ENCODE results near the gene THBS3.

DNA sequence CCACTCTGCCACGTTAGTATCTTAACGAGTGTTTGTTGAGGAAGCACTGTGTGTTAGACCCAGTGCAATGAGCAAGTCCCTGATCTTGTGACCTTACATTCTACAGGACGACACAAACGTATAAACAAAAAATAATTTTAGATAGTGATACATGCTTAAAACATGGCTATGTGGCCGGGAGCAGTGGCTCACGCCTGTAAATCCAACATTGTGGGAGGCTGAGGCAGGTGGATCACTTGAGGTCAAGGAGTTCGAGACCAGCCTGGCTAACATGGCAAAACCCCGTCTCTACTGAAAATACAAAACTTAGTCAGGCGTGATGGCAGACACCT is 20.4 kb upstream of the THBS3 start:
- TF ChIP-seq CTCF (conservative IDR thresholded peaks at IDR 0.05; ENCODE audit: low read length): no peak
- no peak for TF ChIP-seq EZH2phosphoT487 (IDR thresholded peaks at IDR 0.05; ENCODE audit: borderline replicate concordance, low read depth, low read length)
